ENCODE measurements around the gene TMEM217. TPM values are rescaled to one million over a fixed set of nuclear protein-coding genes. Genes with fewer than 3 reads are reported as not detected.

TMEM217 gene
- total and polyA plus RNA-seq, 2 of the 4 experiments (the other 2 are of a cell fraction): 1.4 to 3.5 TPM

GRCh38 chr6:37177077-37177934 lies 80.6 kb downstream of the TMEM217 start:
- H2BK5ac ChIP-seq (ENCODE audit: low read depth, low read length, poor library complexity, severe bottlenecking): no peak overlapping the region
- dilution Hi-C loops (cut with HindIII; ENCODE audit: low sequenced_read_pairs, unreplicated experiment): no loop called here
- ATAC-seq (ENCODE audit: low read depth): no peak; the same call in 1 of the 2 replicates
- peaks cover 29% of the 10 kb centered on the region for H4K20me1 ChIP-seq (ENCODE audit: insufficient read depth, low read length)
- ChIA-PET POLR2A (ENCODE audit: unreplicated experiment) (interaction anchor here (0.6 kb wide), 2 partner anchors 17 to 143 kb away, joined by 4 to 8 read pairs; no protein-coding TSS in a partner anchor), CTCF (interaction anchor here (1.6 kb wide), 1 partner anchor 159 kb away, joined by 3 read pairs; no protein-coding TSS in a partner anchor)
- no peak overlapping the region for H4K8ac ChIP-seq (ENCODE audit: low read depth in 2 of 2, low read length in 2 of 2)
- peaks cover 28% of the 10 kb centered on the region for H3K36me3 ChIP-seq (ENCODE audit: control insufficient read depth, insufficient read depth, low read length)
- in situ Hi-C loops (cut with MboI; ENCODE audit: low sequenced_read_pairs): no loop called here
- no peak overlapping the region for H3K14ac ChIP-seq (replicated peaks; ENCODE audit: low read depth, low read length)
- no peaks in the 10 kb centered on the region for H3K9me3 ChIP-seq (ENCODE audit: control insufficient read depth, insufficient read depth, low read length)
- no peak overlapping the region for H2BK15ac ChIP-seq (ENCODE audit: low read depth, low read length)
- H3K4me3 ChIP-seq (ENCODE audit: insufficient read depth, low read depth, low read length): no peak overlapping the region
- no peak overlapping the region for H3K4me2 ChIP-seq (ENCODE audit: low read depth, low read length)
- H3K9me1 ChIP-seq (ENCODE audit: insufficient read depth, low read length): no peaks in the 10 kb centered on the region
- H4K91ac ChIP-seq (ENCODE audit: insufficient read depth, low read depth, low read length): no peak overlapping the region
- TF ChIP-seq BHLHE40 (IDR thresholded peaks at IDR 0.05; ENCODE audit: low read depth, low read length): no peak
- TF ChIP-seq SMC3 (IDR thresholded peaks at IDR 0.05; ENCODE audit: low read depth, low read length): peak; percentile 13; the same call in 1 of the 2 replicates
- TF ChIP-seq RFX5 (IDR thresholded peaks at IDR 0.05; ENCODE audit: low read depth, low read length): no peak
- no peak for DNase-seq
- H3K79me1 ChIP-seq (ENCODE audit: low read depth in 1 of 2, low read length in 2 of 2): peaks cover 15 to 24% of the 10 kb centered on the region in 2 experiments
- peaks cover 4% of the 10 kb centered on the region; the same call in 1 of the 2 replicates for H3K4me1 ChIP-seq (ENCODE audit: control insufficient read depth, insufficient read depth, low read length)
- BruUV-seq (replicated peaks): no TSS peak
- no peak overlapping the region for H2BK20ac ChIP-seq (ENCODE audit: low read depth, low read length)
- no peak overlapping the region for H3K23ac ChIP-seq (ENCODE audit: low read depth, low read length)
- no peak overlapping the region for H2AK5ac ChIP-seq (ENCODE audit: low read depth, low read length)
- no peak overlapping the region for H2AFZ ChIP-seq (replicated peaks; ENCODE audit: low read length, poor library complexity)
- no peak overlapping the region for H3K18ac ChIP-seq (ENCODE audit: low read depth, low read length)
- no peaks in the 10 kb centered on the region for H3K27me3 ChIP-seq (ENCODE audit: control insufficient read depth, insufficient read depth, low read length)
- H3K27ac ChIP-seq (ENCODE audit: insufficient read depth, low read length): no peak overlapping the region
- no CpG with 5 or more reads among the region's 10 CpGs for WGBS, 2 experiments (ENCODE audit: extremely low coverage in 2 of 2, insufficient read length in 1 of 2)
- H4K5ac ChIP-seq (ENCODE audit: low read depth, low read length): no peak overlapping the region
- no peak overlapping the region for H3K4ac ChIP-seq (ENCODE audit: low read depth, low read length)
- H2AK9ac ChIP-seq (replicated peaks; ENCODE audit: low read depth, low read length, poor library complexity): no peak overlapping the region
- H2BK120ac ChIP-seq (ENCODE audit: low read depth, low read length): no peak overlapping the region
- no peak overlapping the region for H3K9ac ChIP-seq (ENCODE audit: low read depth, low read length)
- no peak overlapping the region for H3K56ac ChIP-seq (ENCODE audit: extremely low read depth, insufficient read depth, low read length)
- intact Hi-C loops (cut with micrococcal nuclease): no loop called here

All from IMR-90 (cell line).